SK-N-SH (cell line): ENCODE measurements around the gene ELMO1. TPM values are rescaled to one million over a fixed set of nuclear protein-coding genes. Genes with fewer than 3 reads are reported as not detected.

ENCODE experiments used
- CTCF ChIA-PET: fragments of 300-600, 350-600 bp; formaldehyde crosslinking; extraction: SDS; loops from one replicate; lab custom pipeline; 2021; lab: Yijun Ruan, JAX
- POLR2A ChIA-PET: fragments of 350-600 bp; sonication (Branson Sonifier 250); formaldehyde crosslinking; extraction: SDS; loops from one replicate; lab custom pipeline; 2020; ENCODE audit warnings: antibody characterized with exemption, inconsistent platforms; lab: Yijun Ruan, JAX
- DNase-seq: peaks from one replicate; pipeline ENCODE4 v3.0.0; 2012
- H2AFZ ChIP-seq: fragments of 200-600 bp; sonication (generic); 2 replicates; pipeline ENCODE4 v1.8.1; 2016; ENCODE audit warnings: antibody characterized with exemption, mild to moderate bottlenecking, low read depth
- H3F3A ChIP-seq: fragments of 200-600 bp; sonication (generic); replicated peaks from 2 replicates; pipeline ENCODE3; 2016; ENCODE audit warnings: antibody characterized with exemption, mild to moderate bottlenecking; ENCODE audit not compliant: insufficient read depth
- H3K27ac ChIP-seq, 2 experiments: fragments of 200-500 bp in 1 of 2; fragments of 200-600 bp in 1 of 2; sonication (Bioruptor generic) in 1 of 2; sonication (generic), shearing (Covaris generic) in 1 of 2; 2 replicates each; pipeline versions ENCODE4 v1.5.1 to v1.6.1; 2014 to 2016; ENCODE audit warnings: low read depth in 2 of 2, inconsistent platforms in 1 of 2, low read length in 1 of 2, mild to moderate bottlenecking in 1 of 2, mixed read lengths in 1 of 2
- H3K27me3 ChIP-seq: fragments of 200-600 bp; sonication (generic), shearing (Covaris generic); 2 replicates; pipeline ENCODE4 v1.6.1; 2016; ENCODE audit warnings: mixed run types; ENCODE audit not compliant: insufficient read depth
- H3K36me3 ChIP-seq, 2 experiments: fragments of 200-500 bp in 1 of 2; fragments of 200-600 bp in 1 of 2; sonication (Bioruptor generic) in 1 of 2; sonication (generic) in 1 of 2; replicated peaks in 1 of 2; 2 replicates each; pipeline versions ENCODE3 to v1.5.1; 2014 to 2016; ENCODE audit warnings: low read length in 1 of 2, mild to moderate bottlenecking in 1 of 2; ENCODE audit not compliant: insufficient read depth in 2 of 2, control insufficient read depth in 1 of 2
- H3K4me1 ChIP-seq, 2 experiments: fragments of 200-500 bp in 1 of 2; fragments of 200-600 bp in 1 of 2; sonication (Bioruptor generic) in 1 of 2; sonication (generic), shearing (Covaris generic) in 1 of 2; 2 replicates each; pipeline versions ENCODE4 v1.5.1 to v1.6.1; 2014 to 2016; ENCODE audit warnings: low read depth in 1 of 2, low read length in 1 of 2, mixed run types in 1 of 2; ENCODE audit not compliant: insufficient read depth in 2 of 2, control insufficient read depth in 1 of 2
- H3K4me2 ChIP-seq: fragments of 200-600 bp; sonication (generic), shearing (Covaris generic); 2 replicates; pipeline ENCODE4 v1.6.1; 2017; ENCODE audit warnings: mixed run types
- H3K4me3 ChIP-seq, 2 experiments: fragments of 200-500 bp in 1 of 2; fragments of 200-600 bp in 1 of 2; sonication (Bioruptor generic) in 1 of 2; sonication (generic), shearing (Covaris generic) in 1 of 2; 2 replicates each; pipeline versions ENCODE4 v1.5.1 to v1.8.1; 2014 to 2016; ENCODE audit warnings: low read depth in 2 of 2, inconsistent platforms in 1 of 2, low read length in 1 of 2, mild to moderate bottlenecking in 1 of 2, mixed read lengths in 1 of 2, moderate library complexity in 1 of 2
- H3K79me2 ChIP-seq: fragments of 200-600 bp; sonication (generic); 2 replicates; pipeline ENCODE4 v1.8.1; 2017; ENCODE audit warnings: mild to moderate bottlenecking; ENCODE audit not compliant: insufficient read depth
- H3K9ac ChIP-seq: fragments of 200-600 bp; sonication (generic); 2 replicates; pipeline ENCODE4 v1.6.1; 2017; ENCODE audit warnings: mixed run types
- H3K9me2 ChIP-seq: fragments of 200-600 bp; sonication (generic); 2 replicates; pipeline ENCODE4 v1.6.1; 2017; ENCODE audit warnings: mixed run types
- H3K9me3 ChIP-seq: fragments of 200-600 bp; sonication (generic); 2 replicates; pipeline ENCODE4 v1.6.1; 2017; ENCODE audit warnings: mixed run types, mild to moderate bottlenecking, moderate library complexity
- H4K20me1 ChIP-seq: fragments of 200-600 bp; sonication (generic); 2 replicates; pipeline ENCODE4 v1.6.1; 2017; ENCODE audit warnings: mild to moderate bottlenecking, mixed run types; ENCODE audit not compliant: insufficient read depth
- ELF1 ChIP-seq: IDR thresholded peaks from 2 replicates; pipeline ENCODE4 v1.4.0; 2012
- EP300 ChIP-seq, 2 experiments: IDR thresholded peaks; 2 replicates each; pipeline versions ENCODE4 v1.4.0 to v1.6.1; 2012; ENCODE audit warnings: borderline replicate concordance in 1 of 2, low read depth in 1 of 2, low read length in 1 of 2
- EZH2phosphoT487 ChIP-seq: fragments of 200-600 bp; sonication (generic); IDR thresholded peaks from 2 replicates; pipeline ENCODE4 v1.6.1; 2017; ENCODE audit warnings: low read depth, mixed run types, mild to moderate bottlenecking, antibody characterized with exemption, moderate library complexity, borderline replicate concordance
- FOXM1 ChIP-seq: IDR thresholded peaks from 2 replicates; pipeline ENCODE4 v1.4.0; 2012; ENCODE audit warnings: low read depth, mild to moderate bottlenecking
- JUND ChIP-seq: IDR thresholded peaks from 2 replicates; pipeline ENCODE4 v1.4.0; 2012
- MEF2A ChIP-seq: IDR thresholded peaks from 2 replicates; pipeline ENCODE4 v1.4.0; 2012; ENCODE audit warnings: low read depth, borderline replicate concordance
- NRF1 ChIP-seq: IDR thresholded peaks from 2 replicates; pipeline ENCODE4 v1.6.1; 2012; ENCODE audit warnings: low read depth, mild to moderate bottlenecking, low read length
- RAD21 ChIP-seq: IDR thresholded peaks from 2 replicates; pipeline ENCODE4 v1.6.1; 2012; ENCODE audit warnings: mild to moderate bottlenecking, low read length
- RCOR1 ChIP-seq: fragments of 150-350 bp; IDR thresholded peaks from 2 replicates; pipeline ENCODE4 v1.6.1; 2017; ENCODE audit warnings: antibody characterized with exemption, low read length
- REST ChIP-seq: IDR thresholded peaks from 2 replicates; pipeline ENCODE4 v1.6.1; 2012; ENCODE audit warnings: mild to moderate bottlenecking, low read depth, low read length, moderate library complexity
- RXRA ChIP-seq: IDR thresholded peaks from 2 replicates; pipeline ENCODE4 v1.4.0; 2012; ENCODE audit warnings: low read depth, mild to moderate bottlenecking, borderline replicate concordance
- SMC3 ChIP-seq: IDR thresholded peaks from 2 replicates; pipeline ENCODE4 v1.6.1; 2012; ENCODE audit warnings: low read depth, low read length, improper control_type of control experiment
- TCF12 ChIP-seq: IDR thresholded peaks from 2 replicates; pipeline ENCODE4 v1.4.0; 2012
- YY1 ChIP-seq: IDR thresholded peaks from 2 replicates; pipeline ENCODE4 v1.4.0; 2012; ENCODE audit warnings: low read depth, mild to moderate bottlenecking
- WGBS: methylation state at CpG from one replicate; pipeline ENCODE4 v1.1.6; 2017; ENCODE audit warnings: low lambda C conversion rate; 5-methylcytosine and 5-hydroxymethylcytosine counted together
- polyA plus RNA-seq, 3 experiments: library from polyadenylated mRNA; depleted of rRNA; stranded (reverse); fragments of >200 nt; gene quantifications; 2 replicates each; pipeline ENCODE4 v1.2.3, GENCODE V29; 2012
- TF ChIP-seq, protein P1 (sequence below): fragments of 150-350 bp; IDR thresholded peaks from 2 replicates; pipeline ENCODE4 v1.6.1; 2017; ENCODE audit warnings: antibody characterized with exemption, low read length, low read depth, borderline replicate concordance
- TF ChIP-seq, protein P2 (sequence below): IDR thresholded peaks from 2 replicates; pipeline ENCODE4 v1.4.0; 2012; ENCODE audit warnings: low read depth, borderline replicate concordance
- TF ChIP-seq, protein P3 (sequence below): fragments of 150-350 bp; IDR thresholded peaks from 2 replicates; pipeline ENCODE4 v1.6.1; 2016; ENCODE audit warnings: mild to moderate bottlenecking, low read depth, low read length

The ELMO1 gene
- polyA plus RNA-seq, 1 of the 3 experiments (the other 2 are of a cell fraction): 0.64 TPM

- TF ChIP-seq RAD21 (no peak), NRF1 (no peak)
Observed at GRCh38 chr7:37251222-37251621, 197.4 kb downstream of the ELMO1 start (continued).

GRCh38 chr7:37249240-37249639 lies 199.4 kb downstream of the ELMO1 start:
- WGBS: 37% methylated on average over 1 of the region's 1 CpG
- DNase-seq: no peak
- H3K4me3 ChIP-seq: no peak overlapping the region
- no peaks in the 10 kb centered on the region for H4K20me1 ChIP-seq
- ChIA-PET CTCF (interaction anchor here (1.4 to 2.8 kb wide), 3 partner anchors 11 to 36 kb away, joined by 5 to 17 read pairs (median 7); no protein-coding TSS in a partner anchor), POLR2A (no interaction called here)
- no peak overlapping the region for H2AFZ ChIP-seq
- H3K27ac ChIP-seq: no peak overlapping the region
- no peaks in the 10 kb centered on the region for H3K27me3 ChIP-seq
- H3K9me2 ChIP-seq: no peaks in the 10 kb centered on the region
- no peak overlapping the region for H3K9ac ChIP-seq
- H3K4me2 ChIP-seq: no peak overlapping the region
- TF ChIP-seq NRF1: no peak
- TF ChIP-seq SMC3: no peak
- TF ChIP-seq, protein P1, sequence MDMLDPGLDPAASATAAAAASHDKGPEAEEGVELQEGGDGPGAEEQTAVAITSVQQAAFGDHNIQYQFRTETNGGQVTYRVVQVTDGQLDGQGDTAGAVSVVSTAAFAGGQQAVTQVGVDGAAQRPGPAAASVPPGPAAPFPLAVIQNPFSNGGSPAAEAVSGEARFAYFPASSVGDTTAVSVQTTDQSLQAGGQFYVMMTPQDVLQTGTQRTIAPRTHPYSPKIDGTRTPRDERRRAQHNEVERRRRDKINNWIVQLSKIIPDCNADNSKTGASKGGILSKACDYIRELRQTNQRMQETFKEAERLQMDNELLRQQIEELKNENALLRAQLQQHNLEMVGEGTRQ: no peak
- H3K9me3 ChIP-seq: peaks cover 6% of the 10 kb centered on the region; the same call in 1 of the 2 replicates
- H3K36me3 ChIP-seq: peaks cover 0 to 3% of the 10 kb centered on the region in 2 experiments
- H3K4me1 ChIP-seq: no peaks in the 10 kb centered on the region
- no peaks in the 10 kb centered on the region for H3K79me2 ChIP-seq
- no peaks in the 10 kb centered on the region for H3F3A ChIP-seq

- no peak overlapping the region for H3K9ac ChIP-seq
- ChIA-PET CTCF (interaction anchor here (1.4 to 2.8 kb wide), 3 partner anchors 13 to 586 kb away, joined by 4 to 17 read pairs (median 5); no protein-coding TSS in a partner anchor), POLR2A (no interaction called here)
- no peak overlapping the region for H3K27ac ChIP-seq
- peaks cover 0 to 3% of the 10 kb centered on the region in 2 experiments for H3K36me3 ChIP-seq
- H4K20me1 ChIP-seq: no peaks in the 10 kb centered on the region
- H3K27me3 ChIP-seq: no peaks in the 10 kb centered on the region
- H3K79me2 ChIP-seq: no peaks in the 10 kb centered on the region
- H3K4me3 ChIP-seq: no peak overlapping the region
- H2AFZ ChIP-seq: no peak overlapping the region
- H3K4me1 ChIP-seq: no peaks in the 10 kb centered on the region
- WGBS: 17% methylated on average over 3 of the region's 3 CpGs
- no peaks in the 10 kb centered on the region for H3K9me2 ChIP-seq
- no peak for DNase-seq
- H3K4me2 ChIP-seq: no peak overlapping the region
- H3F3A ChIP-seq: no peaks in the 10 kb centered on the region
- TF ChIP-seq MEF2A: no peak
- TF ChIP-seq RCOR1: no peak
- TF ChIP-seq FOXM1: no peak
- no peak for TF ChIP-seq ELF1
- no peak for TF ChIP-seq SMC3
- TF ChIP-seq EP300 (IDR thresholded peaks at IDR 0.05; ENCODE audit: borderline replicate concordance in 1 of 2, low read depth in 1 of 2, low read length in 1 of 2): no peak
- no peak for TF ChIP-seq YY1
- TF ChIP-seq, protein P2, sequence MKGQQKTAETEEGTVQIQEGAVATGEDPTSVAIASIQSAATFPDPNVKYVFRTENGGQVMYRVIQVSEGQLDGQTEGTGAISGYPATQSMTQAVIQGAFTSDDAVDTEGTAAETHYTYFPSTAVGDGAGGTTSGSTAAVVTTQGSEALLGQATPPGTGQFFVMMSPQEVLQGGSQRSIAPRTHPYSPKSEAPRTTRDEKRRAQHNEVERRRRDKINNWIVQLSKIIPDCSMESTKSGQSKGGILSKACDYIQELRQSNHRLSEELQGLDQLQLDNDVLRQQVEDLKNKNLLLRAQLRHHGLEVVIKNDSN: no peak
- no peak for TF ChIP-seq TCF12
- TF ChIP-seq EZH2phosphoT487: no peak
- no peak for TF ChIP-seq REST
- no peak for TF ChIP-seq NRF1
- TF ChIP-seq RXRA: no peak
- TF ChIP-seq JUND: no peak
- TF ChIP-seq, protein P3, sequence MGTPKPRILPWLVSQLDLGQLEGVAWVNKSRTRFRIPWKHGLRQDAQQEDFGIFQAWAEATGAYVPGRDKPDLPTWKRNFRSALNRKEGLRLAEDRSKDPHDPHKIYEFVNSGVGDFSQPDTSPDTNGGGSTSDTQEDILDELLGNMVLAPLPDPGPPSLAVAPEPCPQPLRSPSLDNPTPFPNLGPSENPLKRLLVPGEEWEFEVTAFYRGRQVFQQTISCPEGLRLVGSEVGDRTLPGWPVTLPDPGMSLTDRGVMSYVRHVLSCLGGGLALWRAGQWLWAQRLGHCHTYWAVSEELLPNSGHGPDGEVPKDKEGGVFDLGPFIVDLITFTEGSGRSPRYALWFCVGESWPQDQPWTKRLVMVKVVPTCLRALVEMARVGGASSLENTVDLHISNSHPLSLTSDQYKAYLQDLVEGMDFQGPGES: no peak
- H3K9me3 ChIP-seq: peaks cover 11% of the 10 kb centered on the region; the same call in 1 of the 2 replicates
Observed at GRCh38 chr7:37248396-37248861, 200.2 kb downstream of the ELMO1 start.
